GM23248 (cell line): ENCODE measurements around the gene GLMP. TPM values are rescaled to one million over a fixed set of nuclear protein-coding genes. Genes with fewer than 3 reads are reported as not detected.

ENCODE experiments used
- DNase-seq: peaks from one replicate; pipeline ENCODE4 v3.0.0-alpha.2; 2015
- H2AFZ ChIP-seq: fragments of 200-600 bp; sonication (generic); 2 replicates; pipeline ENCODE4 v1.6.1; 2016; ENCODE audit warnings: antibody characterized with exemption
- H3F3A ChIP-seq: fragments of 200-600 bp; sonication (generic); 2 replicates; pipeline ENCODE4 v1.6.1; 2016; ENCODE audit warnings: mild to moderate bottlenecking, antibody characterized with exemption, mixed run types; ENCODE audit not compliant: insufficient read depth
- H3K27ac ChIP-seq: fragments of 200-600 bp; sonication (generic); 2 replicates; pipeline ENCODE4 v1.5.1; 2016; ENCODE audit warnings: mild to moderate bottlenecking
- H3K27me3 ChIP-seq: fragments of 200-600 bp; sonication (generic); replicated peaks from 2 replicates; pipeline ENCODE4 v1.6.1; 2016; ENCODE audit warnings: mild to moderate bottlenecking; ENCODE audit not compliant: insufficient read depth
- H3K36me3 ChIP-seq: fragments of 200-600 bp; sonication (generic); 2 replicates; pipeline ENCODE4 v1.6.1; 2016; ENCODE audit warnings: low read depth, mild to moderate bottlenecking
- H3K4me1 ChIP-seq: fragments of 200-600 bp; sonication (generic); 2 replicates; pipeline ENCODE4 v1.6.1; 2016; ENCODE audit warnings: mild to moderate bottlenecking; ENCODE audit not compliant: insufficient read depth
- H3K4me2 ChIP-seq: fragments of 200-600 bp; sonication (generic); one replicate; pipeline ENCODE4 v1.6.1; 2016; ENCODE audit warnings: mild to moderate bottlenecking; ENCODE audit not compliant: unreplicated experiment
- H3K4me3 ChIP-seq: fragments of 200-600 bp; sonication (generic); 2 replicates; pipeline ENCODE4 v1.5.1; 2016; ENCODE audit warnings: mild to moderate bottlenecking
- H3K79me2 ChIP-seq: fragments of 200-600 bp; sonication (generic); 2 replicates; pipeline ENCODE4 v1.6.1; 2016; ENCODE audit warnings: mild to moderate bottlenecking; ENCODE audit not compliant: insufficient read depth
- H3K9ac ChIP-seq: fragments of 200-600 bp; sonication (generic); 2 replicates; pipeline ENCODE4 v1.6.1; 2016; ENCODE audit warnings: mild to moderate bottlenecking
- H3K9me2 ChIP-seq: fragments of 200-600 bp; sonication (generic); 2 replicates; pipeline ENCODE4 v1.6.1; 2016; ENCODE audit warnings: mixed run types, mild to moderate bottlenecking, moderate library complexity; ENCODE audit not compliant: insufficient read depth
- H3K9me3 ChIP-seq: fragments of 200-600 bp; sonication (generic); one replicate; pipeline ENCODE4 v1.6.1; 2017; ENCODE audit warnings: low read depth
- H4K20me1 ChIP-seq: fragments of 200-600 bp; sonication (generic); 2 replicates; pipeline ENCODE4 v1.6.0; 2016; ENCODE audit not compliant: insufficient read depth
- EZH2 ChIP-seq: fragments of 200-600 bp; sonication (generic); IDR thresholded peaks from 2 replicates; pipeline ENCODE4 v1.6.1; 2018; ENCODE audit warnings: antibody characterized with exemption, mild to moderate bottlenecking; ENCODE audit not compliant: insufficient read depth, poor library complexity, severe bottlenecking
- EZH2phosphoT487 ChIP-seq: fragments of 200-600 bp; sonication (generic); IDR thresholded peaks from 2 replicates; pipeline ENCODE4 v1.6.1; 2018; ENCODE audit warnings: antibody characterized with exemption, moderate library complexity, mild to moderate bottlenecking, low read depth; ENCODE audit not compliant: insufficient read depth
- WGBS, 2 experiments: methylation state at CpG; one replicate each; pipeline ENCODE4 v1.1.6; 2015 to 2017; ENCODE audit warnings: low lambda C conversion rate in 2 of 2, low coverage in 1 of 2; ENCODE audit errors: missing lambda C conversion rate in 2 of 2; 5-methylcytosine and 5-hydroxymethylcytosine counted together
- in situ Hi-C: fragments of 300-500 bp; cut with MboI; formaldehyde crosslinking; loops from 2 replicates; pipeline ENCODE4 v1.15.0; 2020
- polyA plus RNA-seq: library from polyadenylated mRNA; unstranded; fragments of >200 nt; fragmentation: Nextera tagmentation; extraction: Ambion mirVana; gene quantifications from 2 replicates; pipeline ENCODE4 v1.2.1, GENCODE V29; 2016
- total RNA-seq: library from RNA; depleted of rRNA; stranded (reverse); fragments of >200 nt; shearing (Covaris generic); gene quantifications from 2 replicates; pipeline ENCODE4 v1.2.3, GENCODE V29; 2014

Gene GLMP
- total and polyA plus RNA-seq, 2 experiments from 2014 or later = 63.8 to 89.7 TPM

GRCh38 chr1:156320560-156320959 lies 25.1 kb upstream of the GLMP start:
- H3F3A ChIP-seq = peaks cover 42% of the 10 kb centered on the region
- no peaks in the 10 kb centered on the region for H3K4me1 ChIP-seq
- no peak overlapping the region for H2AFZ ChIP-seq
- no peak overlapping the region for H3K4me3 ChIP-seq
- H3K36me3 ChIP-seq = peaks cover 74% of the 10 kb centered on the region
- DNase-seq = no peak
- no peaks in the 10 kb centered on the region for H3K27me3 ChIP-seq
- 74 to 75% methylated on average over 3 of the region's 3 CpGs for WGBS, 2 experiments
- no peak overlapping the region for H3K27ac ChIP-seq
- H3K9me2 ChIP-seq = no peaks in the 10 kb centered on the region
- no peaks in the 10 kb centered on the region for H3K9me3 ChIP-seq
- no peak overlapping the region for H3K9ac ChIP-seq
- no peak for TF ChIP-seq EZH2
- in situ Hi-C loops = no loop called here
- peaks cover 52% of the 10 kb centered on the region for H3K79me2 ChIP-seq
- no peaks in the 10 kb centered on the region for H4K20me1 ChIP-seq
- H3K4me2 ChIP-seq = no peak overlapping the region

GRCh38 chr1:156319664-156320063 lies 24.2 kb upstream of the GLMP start:
- H3K4me3 ChIP-seq = no peak overlapping the region
- H4K20me1 ChIP-seq = no peaks in the 10 kb centered on the region
- H3F3A ChIP-seq = peaks cover 39% of the 10 kb centered on the region
- WGBS, 2 experiments = 73 to 74% methylated on average over 1 of the region's 1 CpG
- H2AFZ ChIP-seq = no peak overlapping the region
- no peaks in the 10 kb centered on the region for H3K9me3 ChIP-seq
- H3K4me1 ChIP-seq = no peaks in the 10 kb centered on the region
- TF ChIP-seq EZH2phosphoT487 = no peak
- TF ChIP-seq EZH2 = no peak
- H3K36me3 ChIP-seq = peaks cover 82% of the 10 kb centered on the region
- peaks cover 52% of the 10 kb centered on the region for H3K79me2 ChIP-seq
- in situ Hi-C loops = no loop called here
- H3K27me3 ChIP-seq = no peaks in the 10 kb centered on the region
- H3K27ac ChIP-seq = no peak overlapping the region
- no peaks in the 10 kb centered on the region for H3K9me2 ChIP-seq
- H3K4me2 ChIP-seq = no peak overlapping the region
- peak; percentile 49 for DNase-seq
- H3K9ac ChIP-seq = no peak overlapping the region

GRCh38 chr1:156316909-156317308 lies 21.4 kb upstream of the GLMP start:
- TF ChIP-seq EZH2 (no peak), EZH2phosphoT487 (no peak)
- H4K20me1 ChIP-seq = no peaks in the 10 kb centered on the region
- H3K4me1 ChIP-seq = no peaks in the 10 kb centered on the region
- DNase-seq = no peak
- no peak overlapping the region for H3K9ac ChIP-seq
- H3K4me2 ChIP-seq = no peak overlapping the region
- peaks cover 47% of the 10 kb centered on the region for H3K79me2 ChIP-seq
- no peaks in the 10 kb centered on the region for H3K27me3 ChIP-seq
- H3K9me3 ChIP-seq = no peaks in the 10 kb centered on the region
- peaks cover 47% of the 10 kb centered on the region for H3F3A ChIP-seq
- WGBS, 2 experiments = 92 to 93% methylated on average over 7 of the region's 7 CpGs
- H3K9me2 ChIP-seq = no peaks in the 10 kb centered on the region
- H3K36me3 ChIP-seq = peaks cover 84% of the 10 kb centered on the region
- in situ Hi-C loops = no loop called here
- no peak overlapping the region for H3K4me3 ChIP-seq
- H3K27ac ChIP-seq = no peak overlapping the region
- H2AFZ ChIP-seq = no peak overlapping the region

GRCh38 chr1:156310962-156311361 lies 15.5 kb upstream of the GLMP start:
- Histone ChIP-seq H3K9me2 (no peaks in the 10 kb centered on the region), H3K27me3 (no peaks in the 10 kb centered on the region), H3F3A (peaks cover 50% of the 10 kb centered on the region), H3K4me2 (no peak overlapping the region), H3K36me3 (peaks cover 79% of the 10 kb centered on the region), H3K27ac (peak overlapping the region; percentile 24), H3K79me2 (0 out of 2 replicates have a peak, but pooled peaks cover 6% of the 10 kb centered on the region), H4K20me1 (no peaks in the 10 kb centered on the region), H3K9ac (no peak overlapping the region), H3K4me3 (no peak overlapping the region), H3K9me3 (no peaks in the 10 kb centered on the region), H2AFZ (no peak overlapping the region), H3K4me1 (peaks cover 8% of the 10 kb centered on the region; the same call in 1 of the 2 replicates)
- peak; percentile 60 for DNase-seq
- TF ChIP-seq EZH2 = no peak
- no peak for TF ChIP-seq EZH2phosphoT487
- in situ Hi-C loops = no loop called here
- WGBS, 2 experiments = 68 to 71% methylated on average over 6 of the region's 6 CpGs

GRCh38 chr1:156308078-156308477 lies 12.6 kb upstream of the GLMP start:
- in situ Hi-C loops = no loop called here
- no peak overlapping the region for H3K4me2 ChIP-seq
- H3K4me1 ChIP-seq = peaks cover 8% of the 10 kb centered on the region; the same call in 1 of the 2 replicates
- no peak overlapping the region for H3K9ac ChIP-seq
- H2AFZ ChIP-seq = no peak overlapping the region
- peak; percentile 60 for DNase-seq
- 0 out of 2 replicates have a peak, but pooled peaks cover 5% of the 10 kb centered on the region for H3K79me2 ChIP-seq
- H3K36me3 ChIP-seq = peaks cover 63% of the 10 kb centered on the region
- peaks cover 50% of the 10 kb centered on the region for H3F3A ChIP-seq
- TF ChIP-seq EZH2phosphoT487 (no peak), EZH2 (no peak)
- no peaks in the 10 kb centered on the region for H3K9me2 ChIP-seq
- no peaks in the 10 kb centered on the region for H3K9me3 ChIP-seq
- no peaks in the 10 kb centered on the region for H3K27me3 ChIP-seq
- H3K27ac ChIP-seq = no peak overlapping the region
- H4K20me1 ChIP-seq = no peaks in the 10 kb centered on the region
- no peak overlapping the region for H3K4me3 ChIP-seq
